Measurements from ENCODE around the gene CFAP58.

CFAP58 gene

DNA sequence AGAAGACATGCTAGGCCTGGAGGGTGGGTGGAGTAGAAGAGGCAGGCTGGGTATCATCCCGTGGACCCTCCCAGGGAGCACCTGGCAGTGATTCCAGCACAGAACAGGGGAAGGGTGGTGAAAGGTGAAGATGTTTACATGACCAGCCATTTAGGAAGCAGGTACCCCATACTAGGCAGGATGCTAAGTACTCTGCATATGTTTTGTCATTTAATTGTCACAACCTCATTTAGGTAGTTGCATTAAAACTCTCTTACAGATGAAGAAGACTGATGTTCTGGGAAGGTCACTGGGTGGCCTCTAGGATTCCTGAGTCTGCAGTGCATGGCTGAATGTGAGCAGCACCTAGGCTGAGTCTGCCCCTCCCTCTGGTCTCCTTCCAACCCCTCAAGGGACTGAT is 30.5 kb upstream of the CFAP58 start:
- DNase-seq: no peak

- DNase-seq: no peak
Observed at GRCh38 chr10:104323760-104324201, 29.9 kb upstream of the CFAP58 start.

DNA sequence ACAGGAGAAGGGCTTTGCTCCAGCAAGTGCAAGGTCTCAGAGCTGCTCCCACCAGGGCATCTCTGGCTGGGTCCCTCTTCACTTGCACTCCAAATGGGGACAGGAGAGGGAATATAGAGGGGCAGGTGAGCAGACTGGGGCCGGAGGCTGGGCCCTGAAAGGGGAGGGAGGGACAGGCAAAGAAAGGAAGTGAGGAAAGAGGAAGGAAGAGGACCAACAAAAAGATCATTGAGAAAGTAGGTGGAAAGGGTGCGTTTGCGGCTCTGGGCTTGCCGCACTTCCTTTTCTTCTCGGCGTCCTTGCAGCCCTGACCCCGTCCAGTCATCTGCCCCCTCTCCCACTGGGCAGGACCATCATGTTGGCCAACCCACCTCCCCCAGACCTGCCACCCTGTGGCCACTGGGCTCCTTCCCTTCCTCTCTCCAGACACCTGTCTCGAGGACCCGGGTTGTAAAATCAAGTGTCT is 29.4 kb upstream of the CFAP58 start:
- DNase-seq: no peak

GRCh38 chr10:104324931-104325330 is 28.7 kb upstream of the CFAP58 start:
- DNase-seq: no peak

DNA sequence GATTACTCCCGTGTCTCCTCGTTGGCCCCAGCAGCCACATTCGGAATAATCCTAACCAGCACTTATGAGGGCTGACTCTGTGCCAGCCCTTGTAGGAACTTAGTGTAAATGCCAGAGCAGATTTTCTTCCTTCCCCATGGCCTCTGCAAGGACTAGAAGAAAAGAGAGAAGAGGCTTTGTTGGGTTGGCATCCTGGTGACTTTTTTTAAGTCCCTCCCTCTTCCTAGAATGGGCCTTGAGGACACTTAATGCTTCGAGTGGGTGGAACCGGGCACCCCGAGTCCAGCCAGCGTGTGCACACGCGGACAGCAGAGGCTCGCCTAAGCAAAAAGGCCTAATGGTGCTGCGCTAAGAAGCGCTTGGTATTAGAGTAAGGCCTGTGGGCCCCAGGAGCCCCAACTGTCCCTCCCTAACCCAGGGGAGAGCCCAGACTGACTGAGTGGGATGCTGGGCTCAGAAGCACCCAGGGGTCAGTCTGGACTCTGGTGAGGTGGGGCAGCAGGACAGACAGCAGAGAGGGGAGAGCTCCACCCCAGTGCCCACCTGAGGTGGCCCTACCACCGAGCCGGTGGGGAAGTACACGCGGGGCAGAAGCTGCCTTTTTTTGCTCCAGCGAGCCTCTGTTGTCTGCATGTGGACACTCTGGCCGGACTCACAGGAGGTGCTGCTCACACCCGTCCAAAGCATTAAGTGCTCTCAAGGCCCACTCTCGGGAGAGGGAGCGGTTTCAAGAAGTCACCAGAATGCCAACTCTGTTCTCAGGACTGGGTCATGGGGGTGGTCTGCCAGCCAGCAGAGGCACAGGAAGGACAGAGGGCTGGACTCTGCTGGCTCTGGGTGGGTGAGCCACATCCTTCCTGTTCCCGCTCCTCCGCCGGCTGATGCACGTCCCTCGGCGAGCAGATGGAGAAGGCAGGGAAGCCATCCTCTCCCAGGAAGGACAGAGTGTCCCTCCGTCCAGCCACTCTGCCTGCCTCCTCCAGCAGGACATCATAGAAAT is 27.9 kb upstream of the CFAP58 start:
- DNase-seq: no peak

- DNase-seq: no peak
Observed at GRCh38 chr10:104326991-104327610, 26.5 kb upstream of the CFAP58 start.

GRCh38 chr10:104327745-104328645 is 25.6 kb upstream of the CFAP58 start:
- DNase-seq: peak; percentile 61

GRCh38 chr10:104328646-104328895 is 25.1 kb upstream of the CFAP58 start:
- DNase-seq: no peak

- peak; percentile 89 for DNase-seq
Observed at GRCh38 chr10:104328896-104329710, 24.5 kb upstream of the CFAP58 start.

DNA sequence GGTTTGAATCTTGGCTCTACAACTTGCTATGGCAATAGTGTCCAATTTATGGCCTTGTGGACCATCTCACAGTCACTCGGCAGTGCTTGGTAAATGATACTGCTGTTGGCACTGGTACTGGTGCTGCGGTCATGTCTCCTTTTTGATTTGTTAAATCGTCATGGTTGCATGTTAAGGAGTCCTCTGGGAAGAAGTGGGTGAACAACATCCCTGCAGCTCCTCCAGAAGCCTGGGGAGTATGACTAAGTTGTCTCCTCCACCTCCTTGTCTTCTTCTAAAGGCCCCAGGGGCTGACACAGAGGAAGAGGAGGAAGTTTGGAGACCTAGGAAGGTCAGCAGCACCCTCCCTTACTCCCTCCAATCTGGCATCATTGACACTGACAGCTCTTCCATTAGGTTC is 23.9 kb upstream of the CFAP58 start:
- DNase-seq: peak; percentile 46

GRCh38 chr10:104330168-104331110 is 23.2 kb upstream of the CFAP58 start:
- DNase-seq: peak; percentile 68

DNA sequence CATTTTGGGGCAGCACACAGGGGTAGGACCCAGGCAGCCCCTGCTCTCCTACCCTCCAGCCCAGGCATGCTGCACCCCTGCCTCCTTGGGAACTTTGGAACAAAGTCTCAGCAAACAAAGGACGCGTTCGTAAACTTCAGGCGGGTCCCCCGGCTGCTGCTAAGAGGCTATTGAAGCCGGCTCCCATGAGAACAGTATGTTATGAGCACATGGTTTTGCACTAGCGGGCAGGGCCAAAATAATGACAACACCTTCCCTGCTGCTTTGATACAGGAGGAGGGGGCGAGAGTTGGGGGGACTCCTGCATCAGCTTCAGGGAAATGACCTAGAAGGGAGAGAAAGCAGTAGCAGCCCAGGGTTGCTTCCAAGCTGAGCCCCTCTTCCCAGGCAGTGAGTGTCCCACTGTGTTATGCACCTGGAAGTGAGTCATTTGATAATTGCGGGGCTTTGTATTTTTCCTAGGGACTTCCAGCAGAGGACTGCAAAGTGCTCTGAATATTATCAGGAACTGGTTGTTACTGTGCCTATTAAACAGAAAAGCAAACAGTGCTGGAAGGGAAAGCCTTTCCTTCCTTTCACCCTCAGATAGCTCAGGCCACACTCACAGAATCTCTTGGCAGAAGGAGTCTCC is 22.3 kb upstream of the CFAP58 start:
- peak; percentile 26 for DNase-seq

DNA sequence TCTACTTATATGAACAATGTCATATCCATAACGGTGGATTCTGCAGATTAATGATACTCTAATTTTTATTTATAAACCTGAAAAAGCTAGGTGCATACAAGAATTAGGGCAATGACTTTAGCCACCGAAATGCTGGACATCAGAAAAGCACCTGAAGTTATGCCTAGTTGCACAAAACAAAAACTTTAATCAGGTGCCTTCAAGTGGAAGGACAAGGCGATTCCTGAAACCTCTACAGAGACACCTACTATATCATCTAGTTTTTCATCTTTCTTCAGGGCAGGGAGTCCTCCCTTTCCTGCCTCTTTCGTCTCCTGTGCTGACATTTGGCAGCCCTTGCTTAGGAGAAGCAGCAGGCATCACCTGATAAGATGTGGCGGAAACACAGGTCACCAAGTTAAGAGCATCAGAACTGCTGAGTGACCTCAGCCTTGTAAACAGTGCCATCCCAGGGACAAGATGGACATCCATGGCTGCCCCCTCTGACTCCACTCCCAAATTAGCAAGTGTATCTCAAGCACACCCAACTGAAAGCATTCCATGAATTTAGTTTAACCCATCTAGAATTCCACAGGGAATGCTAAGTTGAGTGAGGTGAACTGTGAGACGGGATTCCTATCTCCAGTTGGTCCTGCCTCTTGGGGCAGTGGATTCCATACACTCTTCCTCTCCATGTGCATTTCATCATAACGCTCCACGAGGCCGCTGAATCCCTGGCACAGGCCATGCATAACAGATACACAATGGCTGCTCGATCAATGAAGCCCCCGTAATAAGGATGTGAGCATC is 21.2 kb upstream of the CFAP58 start:
- no peak for DNase-seq

GRCh38 chr10:104333032-104333727 is 20.5 kb upstream of the CFAP58 start:
- no peak for DNase-seq

GRCh38 chr10:104333728-104334373 is 19.8 kb upstream of the CFAP58 start:
- DNase-seq: no peak

- DNase-seq: no peak
Observed at GRCh38 chr10:104334561-104334960, 19.1 kb upstream of the CFAP58 start.

DNA sequence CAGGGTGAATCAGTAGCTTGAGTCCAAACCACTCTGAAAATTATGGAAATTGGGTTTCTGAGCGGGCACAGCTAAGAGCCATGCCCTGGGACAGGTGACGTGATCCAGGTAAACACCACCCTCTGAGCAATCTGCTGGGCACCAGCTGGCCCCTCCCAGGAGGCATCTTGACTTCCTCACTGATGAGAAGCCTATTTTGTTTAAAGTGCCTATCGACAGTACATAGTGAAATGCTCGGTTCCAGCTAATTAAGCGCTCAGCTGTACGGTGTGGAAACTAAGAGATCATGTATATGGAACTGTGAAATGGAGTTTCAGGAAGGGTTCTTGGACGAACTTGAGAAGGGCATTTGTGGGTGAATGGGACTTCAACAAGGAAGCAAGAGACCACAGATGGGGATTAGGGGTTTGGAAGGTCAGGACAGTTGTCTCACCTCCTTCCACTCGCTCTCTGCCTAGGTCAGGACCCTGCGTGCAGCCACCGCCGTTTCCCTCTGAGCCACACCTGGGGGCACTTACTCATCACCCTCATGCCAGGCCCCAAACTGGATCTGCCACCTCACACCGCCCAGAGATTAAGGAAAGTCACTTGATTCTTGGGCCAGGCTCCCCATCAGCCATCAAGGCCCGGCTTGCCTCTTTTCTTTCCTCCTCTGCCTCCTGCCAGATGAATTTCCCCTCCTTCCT is 18.5 kb upstream of the CFAP58 start:
- no peak for DNase-seq
